WI38 (cell line): ENCODE results near the gene SPPL2B.

ENCODE experiments used
- H3K4me3 ChIP-seq: 2 replicates; pipeline ENCODE4 v1.5.1; 2011; ENCODE audit warnings: low read depth, mild to moderate bottlenecking, control low read depth, low read length
- TF ChIP-seq, protein P1 (sequence below): IDR thresholded peaks from 2 replicates; pipeline ENCODE4 v1.5.1; 2012; ENCODE audit warnings: low read depth, mild to moderate bottlenecking, control low read depth, low read length

SPPL2B gene

DNA sequence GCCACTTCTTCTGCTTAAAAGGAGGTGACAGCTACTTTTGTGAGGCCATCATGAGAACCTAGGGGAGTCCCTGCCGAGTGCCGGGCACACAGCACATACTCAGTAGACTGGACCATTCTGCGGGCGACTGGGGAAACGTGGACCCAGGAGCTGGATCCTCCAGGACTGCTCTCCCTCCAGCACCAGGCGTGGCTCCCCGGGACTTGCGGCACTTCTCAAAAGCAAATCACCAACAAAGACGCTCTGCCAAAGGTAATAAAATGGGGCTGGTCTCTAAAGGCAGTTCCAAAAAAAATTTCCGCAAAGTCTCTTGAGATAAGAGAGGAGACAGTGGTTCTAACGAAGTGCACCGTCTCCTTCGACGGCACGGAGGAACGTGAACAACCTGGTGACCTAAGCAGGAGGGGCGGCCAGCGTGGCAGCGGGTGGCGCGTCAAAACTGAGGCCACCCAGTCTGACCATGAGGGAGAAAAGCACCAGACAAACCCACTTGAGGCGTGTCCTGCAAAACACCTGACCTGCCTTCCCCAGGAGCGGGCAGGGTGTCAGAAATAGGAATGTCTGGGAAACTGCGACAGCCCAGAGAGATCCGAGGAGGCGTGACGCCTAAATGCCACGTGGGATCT, 30.2 kb downstream of the SPPL2B start:
- no peak overlapping the region for H3K4me3 ChIP-seq
- TF ChIP-seq, protein P1, sequence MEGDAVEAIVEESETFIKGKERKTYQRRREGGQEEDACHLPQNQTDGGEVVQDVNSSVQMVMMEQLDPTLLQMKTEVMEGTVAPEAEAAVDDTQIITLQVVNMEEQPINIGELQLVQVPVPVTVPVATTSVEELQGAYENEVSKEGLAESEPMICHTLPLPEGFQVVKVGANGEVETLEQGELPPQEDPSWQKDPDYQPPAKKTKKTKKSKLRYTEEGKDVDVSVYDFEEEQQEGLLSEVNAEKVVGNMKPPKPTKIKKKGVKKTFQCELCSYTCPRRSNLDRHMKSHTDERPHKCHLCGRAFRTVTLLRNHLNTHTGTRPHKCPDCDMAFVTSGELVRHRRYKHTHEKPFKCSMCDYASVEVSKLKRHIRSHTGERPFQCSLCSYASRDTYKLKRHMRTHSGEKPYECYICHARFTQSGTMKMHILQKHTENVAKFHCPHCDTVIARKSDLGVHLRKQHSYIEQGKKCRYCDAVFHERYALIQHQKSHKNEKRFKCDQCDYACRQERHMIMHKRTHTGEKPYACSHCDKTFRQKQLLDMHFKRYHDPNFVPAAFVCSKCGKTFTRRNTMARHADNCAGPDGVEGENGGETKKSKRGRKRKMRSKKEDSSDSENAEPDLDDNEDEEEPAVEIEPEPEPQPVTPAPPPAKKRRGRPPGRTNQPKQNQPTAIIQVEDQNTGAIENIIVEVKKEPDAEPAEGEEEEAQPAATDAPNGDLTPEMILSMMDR, result no peak

DNA sequence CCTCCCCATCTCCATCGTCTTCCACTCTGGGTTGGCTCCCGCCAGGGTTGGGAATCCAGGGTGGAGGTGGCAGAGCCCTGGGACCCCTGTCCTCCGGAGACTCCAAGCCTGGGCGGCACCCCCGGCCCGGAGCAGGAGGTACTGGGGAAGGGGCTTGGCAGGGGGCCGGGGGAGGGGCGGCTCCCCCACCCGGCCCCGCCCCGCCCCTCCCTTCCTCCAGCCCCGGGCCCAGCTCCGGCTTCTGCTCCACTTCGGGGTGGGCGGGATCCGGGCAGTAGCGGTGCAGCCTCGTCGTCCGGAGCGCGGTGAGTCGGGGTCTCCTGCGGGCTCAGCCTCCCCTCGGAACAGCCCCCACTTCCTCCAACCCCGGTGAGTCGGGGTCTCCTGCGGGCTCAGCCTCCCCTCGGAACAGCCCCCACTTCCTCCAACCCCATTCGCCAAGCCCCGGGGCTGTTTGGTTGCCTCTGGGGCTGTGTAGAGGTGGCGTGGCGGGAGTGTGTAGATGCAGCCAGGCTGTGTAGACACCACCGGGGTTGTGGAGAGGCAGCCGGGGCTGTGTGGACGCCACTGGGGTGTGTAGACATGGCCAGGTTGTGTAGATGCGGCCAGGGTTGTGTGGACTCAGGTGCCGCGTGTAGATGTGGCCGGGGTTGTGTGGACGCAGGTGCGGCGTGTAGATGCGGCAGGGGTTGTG, 31.7 kb downstream of the SPPL2B start, which contains the start of gene TMPRSS9:
Gene TMPRSS9 (plus strand): TSS at position 274 of the 694 bp plus-strand sequence. CDS start 29,521 bp downstream, outside the sequence.
- no peak within 1 kb of the TSS for H3K4me3 ChIP-seq
- TF ChIP-seq, protein P1, result no peak

DNA sequence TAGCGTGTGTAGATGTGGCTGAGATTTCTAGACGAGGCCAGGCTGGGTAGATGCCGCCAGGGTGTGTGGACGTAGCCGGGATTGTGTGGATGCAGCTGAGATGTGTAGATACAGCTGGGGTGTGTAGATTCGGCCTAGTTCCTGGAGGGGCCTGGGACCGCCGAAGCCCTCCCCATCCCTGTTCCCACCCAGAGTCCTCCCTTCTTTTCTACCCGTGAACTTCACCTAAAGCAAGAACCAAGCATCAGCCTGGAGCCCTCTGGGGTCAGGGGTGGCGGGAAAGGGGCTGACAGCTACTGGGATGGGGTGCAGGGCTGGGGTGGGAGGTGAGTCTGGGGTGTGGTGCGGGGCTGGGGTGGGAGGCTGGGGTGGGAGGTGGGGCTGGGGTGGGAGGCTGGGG, 32.3 kb downstream of the SPPL2B start:
- TF ChIP-seq, protein P1, result no peak
- no peak overlapping the region for H3K4me3 ChIP-seq

DNA sequence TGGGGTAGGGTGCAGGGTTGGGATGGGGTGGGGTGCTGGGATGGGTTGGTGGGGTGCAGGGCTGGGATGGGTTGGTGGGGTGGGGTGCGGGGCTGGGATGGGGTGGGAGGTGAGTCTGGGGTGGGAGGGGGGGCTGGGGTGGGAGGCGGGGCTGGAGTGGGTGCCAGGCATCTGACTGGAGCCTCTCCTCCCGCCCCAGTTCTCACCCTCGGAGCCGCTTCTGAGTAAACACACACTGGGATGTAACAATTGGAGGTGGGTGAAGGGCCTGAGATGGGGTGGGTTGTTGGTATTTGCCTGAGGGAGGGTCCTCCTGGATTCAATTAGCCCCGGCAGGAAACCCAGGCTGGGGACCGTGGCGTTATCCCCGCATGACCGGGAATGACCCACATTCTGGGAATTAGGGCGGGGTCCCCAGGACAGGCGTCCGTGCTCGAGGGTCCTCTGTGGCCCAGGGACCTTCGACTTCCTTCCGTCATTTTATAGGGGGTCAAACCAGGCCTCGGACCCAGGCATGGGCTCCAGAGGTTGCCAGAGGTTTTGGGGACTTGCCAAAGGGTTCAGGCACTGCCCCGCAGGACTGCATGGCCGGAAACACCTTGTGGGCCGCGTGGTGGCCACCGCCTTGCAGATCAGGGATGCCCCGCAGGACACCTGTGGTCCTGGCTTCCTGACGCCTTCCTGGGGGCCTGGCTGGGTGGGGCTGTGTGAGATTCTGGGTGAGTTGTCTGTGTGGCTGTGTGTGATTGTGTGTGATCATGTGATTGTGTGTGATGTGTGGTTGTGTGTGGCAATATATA, 33.0 kb downstream of the SPPL2B start:
- TF ChIP-seq, protein P1, result no peak
- no peak overlapping the region for H3K4me3 ChIP-seq

DNA sequence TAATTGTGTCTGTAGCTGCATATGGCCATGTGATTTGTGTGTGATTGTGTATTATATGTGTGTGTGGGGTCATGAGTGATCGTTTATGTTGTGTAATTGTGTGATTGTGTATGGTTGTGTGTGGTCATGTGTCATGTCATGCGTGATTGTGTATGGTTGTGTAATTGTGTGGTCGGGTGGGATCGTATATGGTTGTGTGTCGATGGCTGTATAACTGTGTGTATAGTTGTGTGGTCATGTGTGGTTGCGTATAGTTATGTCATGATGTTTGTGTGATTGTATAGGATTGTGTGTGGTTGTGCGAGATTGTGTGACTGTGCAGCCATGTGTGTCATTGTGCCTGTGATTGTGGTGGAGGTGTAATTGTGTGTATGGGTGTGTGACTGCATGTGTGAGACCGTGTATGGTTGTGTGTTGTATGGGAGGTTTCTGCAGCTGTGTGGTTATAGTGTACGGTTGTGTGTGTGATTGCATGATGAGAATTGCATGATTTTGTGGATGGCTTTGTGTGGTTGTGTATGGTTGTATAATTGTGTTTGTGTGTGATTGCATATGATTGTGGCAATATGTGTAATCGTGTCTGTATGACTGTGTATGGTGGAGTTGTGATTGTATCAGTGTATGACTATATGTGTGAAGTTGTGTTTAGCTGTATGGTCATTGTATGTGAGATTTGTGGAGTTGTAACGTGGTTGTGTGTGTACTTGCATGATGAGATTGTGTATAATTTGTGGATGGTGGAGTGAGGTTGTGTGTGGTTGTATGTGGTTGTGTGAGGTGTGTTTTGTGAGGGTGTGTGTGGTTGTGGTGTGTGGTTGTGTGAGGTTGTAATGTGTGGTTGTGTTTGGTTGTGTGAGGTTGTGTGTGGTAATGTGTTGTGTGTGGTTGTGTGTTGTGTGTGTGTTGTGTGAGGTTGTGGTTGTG, 33.8 kb downstream of the SPPL2B start:
- no peak overlapping the region for H3K4me3 ChIP-seq
- TF ChIP-seq, protein P1, result no peak

DNA sequence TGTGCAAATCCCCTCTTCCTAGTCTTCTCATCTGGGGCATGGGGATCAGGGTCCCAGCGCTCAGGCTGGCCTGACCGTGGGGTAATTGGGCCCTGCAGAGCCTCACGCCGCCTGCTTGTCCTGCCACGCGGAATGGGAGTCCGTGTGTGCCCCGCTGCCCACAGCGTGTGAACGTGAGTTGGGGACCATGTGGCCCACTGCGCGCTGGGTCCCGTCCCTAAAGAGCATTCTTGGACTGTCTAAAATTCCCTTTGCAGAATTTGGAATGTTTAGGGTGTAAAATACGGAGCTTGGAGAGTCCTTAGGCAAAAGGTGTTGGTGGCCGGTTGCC, 34.5 kb downstream of the SPPL2B start:
- H3K4me3 ChIP-seq, result no peak overlapping the region
- TF ChIP-seq, protein P1, result no peak
